Skin epidermis (tissue), 12 donors: ENCODE measurements around the gene RHEBL1.
A peak's percentile ranks its signal among the peaks of the same experiment; 100 is the strongest.

Source experiments
- H3K27ac ChIP-seq, 21 experiments: fragments of 200-600 bp; sonication (generic) in 11 of 21; one replicate each; pipeline ENCODE4 v1.5.0; 2020; ENCODE audit warnings: mild to moderate bottlenecking in 3 of 21, inconsistent platforms in 2 of 21, moderate library complexity in 2 of 21
- H3K4me3 ChIP-seq, 7 experiments: fragments of 200-600 bp; sonication (generic) in 2 of 7; one replicate each; pipeline ENCODE4 v1.5.0; 2020; ENCODE audit warnings: inconsistent platforms in 2 of 7, mild to moderate bottlenecking in 2 of 7, moderate library complexity in 1 of 7

Gene RHEBL1

DNA sequence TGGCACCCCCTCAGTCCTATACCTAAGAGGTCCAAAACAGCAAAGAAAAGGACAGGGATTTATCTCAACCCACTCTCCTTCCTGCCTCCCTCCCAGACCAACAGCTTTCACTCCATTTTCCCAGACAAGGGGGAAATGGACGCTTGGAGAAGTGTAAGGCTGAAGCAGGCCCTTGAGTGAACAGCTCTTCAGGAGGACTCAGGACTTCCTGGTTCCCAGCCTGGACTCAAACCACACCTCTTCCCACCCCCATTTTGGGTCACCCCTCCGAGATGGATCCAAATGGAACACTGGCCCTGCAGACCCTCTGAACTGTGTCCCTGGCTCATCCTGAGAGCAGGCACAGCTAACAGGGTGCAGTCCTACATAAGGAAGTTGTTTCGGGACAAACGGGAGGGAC is 11.9 kb downstream of the RHEBL1 start:
- Histone ChIP-seq H3K27ac (peak overlapping the region in 16 of 21 experiments; percentile 9 to 100 (median 96)), H3K4me3 (peak overlapping the region; percentile 76 to 97 (median 93))

DNA sequence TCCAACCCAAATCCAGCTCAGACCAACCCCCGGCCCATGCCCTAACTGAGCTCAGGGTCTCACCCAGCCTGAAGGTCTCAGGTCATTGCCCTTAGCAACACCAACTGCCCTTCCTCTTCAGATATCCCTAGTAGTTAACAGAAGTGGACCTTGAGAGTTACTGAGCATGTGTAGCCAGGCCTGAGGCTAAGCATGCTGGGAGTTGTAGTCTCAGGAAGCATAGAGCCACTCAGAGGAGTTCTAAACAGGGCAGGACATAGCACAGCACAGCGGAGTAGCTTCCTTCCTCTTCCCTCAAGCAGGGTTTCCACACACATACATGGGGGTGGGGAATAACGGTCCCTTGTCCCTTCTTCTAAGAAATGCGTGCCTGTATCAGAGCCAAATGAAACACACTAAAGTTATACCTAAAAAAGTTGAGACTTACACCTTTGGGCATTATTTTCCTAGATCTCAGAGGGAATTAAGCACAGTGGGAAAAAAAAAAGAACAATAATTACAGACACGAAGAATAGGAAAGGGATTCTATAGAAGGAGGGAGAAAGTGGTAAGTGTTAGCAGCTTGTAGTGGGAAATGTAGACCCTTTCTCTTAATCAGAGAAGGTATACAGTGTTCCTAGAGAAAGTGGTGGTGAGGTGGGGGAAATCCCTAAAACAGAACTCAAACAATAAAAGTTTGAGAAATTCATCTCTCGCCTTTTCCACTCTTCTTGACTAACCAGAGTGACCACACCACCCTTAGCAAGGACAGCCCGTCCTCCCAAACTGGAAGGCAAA is 13.6 kb downstream of the RHEBL1 start:
- H3K27ac ChIP-seq, result peak overlapping the region in 10 of 21 experiments; percentile 5 to 100 (median 52)
- peak overlapping the region in 1 of 7 experiments; percentile 97 for H3K4me3 ChIP-seq

DNA sequence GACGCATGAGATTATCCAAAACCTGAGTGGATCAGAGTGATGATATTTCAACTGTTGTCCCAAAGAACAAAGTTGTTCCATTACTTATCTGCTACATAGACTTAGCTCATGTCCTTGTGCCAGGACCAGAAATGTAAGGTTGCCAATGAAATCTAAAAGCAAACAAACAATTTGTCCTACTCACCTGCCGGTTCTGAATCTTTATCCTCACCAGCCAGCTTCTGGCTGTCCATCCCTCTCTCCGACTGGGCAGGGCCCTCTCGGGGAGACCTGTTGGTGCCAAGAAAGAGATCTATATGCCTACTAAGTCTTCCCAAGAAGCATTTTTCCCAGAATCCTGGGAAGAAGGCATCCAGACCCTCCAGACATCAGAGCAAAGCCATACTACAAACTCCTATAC is 14.7 kb downstream of the RHEBL1 start:
- H3K27ac ChIP-seq, result no peak overlapping the region

DNA sequence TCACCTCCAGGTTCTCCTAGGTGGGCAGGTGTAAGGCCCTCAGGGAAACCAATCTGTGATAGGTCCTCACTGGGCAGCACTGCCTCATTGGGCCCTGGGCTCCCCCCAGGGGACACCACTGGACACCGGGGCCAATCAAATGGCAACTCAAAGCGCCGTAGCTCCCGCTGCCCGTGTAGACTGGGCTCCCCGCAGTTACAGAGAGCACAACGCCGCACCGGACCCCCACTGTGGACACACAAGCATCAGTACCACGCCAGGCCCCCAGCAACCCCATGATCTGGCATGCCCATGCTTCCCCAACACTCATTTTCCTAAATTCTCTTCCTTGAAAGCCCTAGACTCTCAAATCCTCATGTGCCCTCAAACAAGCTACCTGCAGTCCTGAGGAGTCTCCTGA is 15.3 kb downstream of the RHEBL1 start:
- no peak overlapping the region for H3K4me3 ChIP-seq
- no peak overlapping the region for H3K27ac ChIP-seq

More for the DNA sequence above, 14.7 kb downstream of the RHEBL1 start:
- H3K4me3 ChIP-seq, result no peak overlapping the region

DNA sequence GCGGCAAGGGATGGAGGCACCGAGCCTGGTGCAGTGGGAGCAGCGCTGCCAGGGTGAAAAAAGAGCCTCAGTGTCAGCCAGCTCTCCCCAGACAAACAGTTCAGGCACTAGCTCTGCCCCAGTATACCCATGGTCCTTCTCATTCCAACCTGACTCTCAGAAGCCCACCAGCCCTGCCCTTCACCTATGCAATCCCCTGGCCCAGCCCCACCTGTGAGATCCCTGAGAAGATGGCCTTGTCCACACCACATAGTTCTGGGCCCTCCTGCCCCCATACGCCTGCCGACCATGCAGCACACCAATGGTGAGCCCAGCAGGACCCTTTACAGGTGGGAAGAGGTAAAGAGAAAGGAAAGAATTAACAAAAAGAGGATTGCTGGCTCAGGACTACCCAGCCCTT is 15.7 kb downstream of the RHEBL1 start:
- Histone ChIP-seq H3K27ac (no peak overlapping the region), H3K4me3 (no peak overlapping the region)

DNA sequence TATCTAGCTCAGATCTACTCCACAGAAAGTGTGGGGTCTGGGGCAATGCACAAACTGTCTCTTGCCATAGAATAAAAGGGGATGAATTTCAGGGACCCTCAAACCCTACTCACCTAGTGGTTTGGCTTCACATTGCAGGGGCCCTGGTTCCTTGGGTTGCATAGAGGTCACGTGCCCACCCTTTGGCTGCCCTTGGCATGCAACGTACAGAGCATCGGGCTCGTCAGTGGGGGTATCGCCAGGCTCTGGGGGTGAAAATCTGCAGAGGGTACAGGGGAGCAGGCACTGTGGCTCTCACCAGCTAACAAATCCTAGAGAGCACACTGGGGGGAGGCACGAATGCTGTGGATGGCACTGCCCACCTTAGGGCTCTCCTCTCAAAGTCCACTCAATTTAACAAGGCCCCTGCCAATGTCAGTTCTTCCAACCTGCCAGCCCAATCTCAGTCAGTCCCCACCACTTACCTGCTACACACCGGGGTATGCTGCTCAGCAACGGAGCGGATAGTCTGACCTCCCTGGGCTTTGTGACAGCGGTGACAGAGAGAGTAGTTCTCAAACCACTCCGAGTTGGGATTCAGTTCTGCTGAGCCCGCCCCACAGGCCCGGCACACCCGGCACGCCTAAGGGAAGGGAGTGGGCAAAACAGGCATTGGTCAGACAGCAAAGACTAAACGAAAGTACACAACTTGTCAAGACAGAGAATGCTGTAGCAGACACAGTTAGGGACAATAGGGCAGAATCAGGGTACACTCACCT is 17.1 kb downstream of the RHEBL1 start:
- Histone ChIP-seq H3K4me3 (no peak overlapping the region), H3K27ac (no peak overlapping the region)

DNA sequence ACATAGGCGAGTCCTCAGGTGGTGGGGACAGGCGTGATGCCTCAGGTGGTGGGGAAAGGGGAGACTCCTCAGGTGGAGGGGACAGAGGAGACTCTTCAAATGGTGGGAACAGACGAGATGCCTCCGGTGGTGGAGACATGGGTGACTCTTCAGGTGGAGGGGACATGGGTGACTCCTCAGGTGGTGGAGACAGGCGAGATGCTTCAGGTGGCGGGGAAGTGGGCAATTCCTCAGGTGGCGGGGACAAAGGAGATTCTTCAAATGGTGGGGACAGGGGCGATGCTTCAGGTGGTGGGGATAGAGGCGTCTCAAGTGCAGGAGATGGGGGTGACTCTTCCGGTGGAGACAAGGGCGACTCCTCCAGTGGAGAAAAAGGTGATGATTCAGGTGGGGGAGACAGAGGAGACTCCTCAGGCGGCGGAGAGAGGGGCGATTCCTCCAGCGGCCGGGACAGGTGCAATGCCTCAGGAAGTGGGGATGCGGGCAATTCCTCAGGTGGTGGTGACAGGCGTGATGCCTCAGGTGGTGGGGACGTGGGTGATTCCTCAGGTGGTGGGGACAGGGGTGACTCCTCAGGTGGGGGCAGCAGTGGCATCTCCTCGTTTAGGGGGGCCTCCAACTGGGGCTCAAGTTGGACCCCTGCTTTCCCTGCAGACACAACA is 17.9 kb downstream of the RHEBL1 start:
- Histone ChIP-seq H3K27ac (no peak overlapping the region), H3K4me3 (no peak overlapping the region)

DNA sequence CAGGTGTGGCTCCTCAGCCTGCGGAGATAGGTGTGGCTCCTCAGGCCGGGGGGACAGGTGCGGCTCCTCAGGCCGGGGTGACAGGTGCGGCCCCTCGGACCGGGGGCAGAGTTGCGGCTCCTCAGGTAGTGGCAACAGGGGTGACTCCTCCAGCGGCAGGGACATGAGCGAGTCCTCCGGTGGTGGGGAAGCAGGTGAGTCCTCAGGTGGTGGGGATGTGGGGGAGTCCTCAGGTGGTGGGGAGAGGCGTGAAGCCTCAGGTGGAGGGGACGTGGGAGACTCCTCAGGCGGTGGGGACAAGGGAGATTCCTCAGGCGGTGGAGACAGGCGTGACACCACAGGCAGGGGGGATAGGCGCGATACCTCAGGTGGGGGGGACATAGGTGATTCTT is 18.4 kb downstream of the RHEBL1 start:
- Histone ChIP-seq H3K4me3 (no peak overlapping the region), H3K27ac (no peak overlapping the region)

DNA sequence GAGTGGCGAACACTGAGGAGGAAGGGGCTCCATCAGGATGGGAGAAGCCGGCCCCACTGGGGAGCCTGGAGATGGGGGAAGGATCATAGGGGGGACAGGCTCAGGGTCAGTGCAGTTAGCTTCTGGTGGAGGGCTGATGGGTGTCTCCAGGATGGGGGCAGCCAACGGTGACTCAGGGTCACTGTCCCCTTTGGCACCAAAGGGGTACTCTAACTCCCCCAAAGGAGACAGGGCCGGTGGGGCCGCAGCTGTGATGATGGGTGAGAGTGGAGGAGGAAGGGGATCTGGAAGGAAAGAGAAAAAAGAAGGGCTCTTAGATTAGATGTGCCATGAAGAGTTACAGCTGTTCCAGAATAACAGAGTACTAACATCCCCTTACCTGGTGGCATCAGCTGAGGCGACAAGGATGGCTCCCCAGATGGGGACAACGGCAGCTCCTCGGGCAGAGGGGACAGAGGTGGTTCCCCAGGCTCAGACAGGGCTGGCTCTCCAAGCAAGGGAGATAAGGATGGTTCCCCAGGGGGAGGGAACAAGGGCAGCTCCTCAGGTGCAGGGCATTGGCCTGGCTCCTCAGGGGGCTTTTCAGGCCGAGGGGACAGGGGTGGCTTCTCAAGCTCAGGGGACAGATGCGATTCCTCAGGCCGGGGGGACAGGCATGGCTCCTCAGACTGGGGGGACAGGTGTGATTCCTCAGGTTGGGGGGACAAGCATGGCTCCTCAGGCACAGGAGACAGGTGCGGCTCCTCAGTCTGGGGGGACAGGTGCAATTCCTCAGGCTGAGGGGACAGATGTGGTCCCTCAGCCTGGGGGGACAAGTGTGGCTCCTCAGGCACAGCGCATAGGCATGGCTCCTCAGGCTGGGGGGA is 19.0 kb downstream of the RHEBL1 start:
- Histone ChIP-seq H3K27ac (no peak overlapping the region), H3K4me3 (no peak overlapping the region)

DNA sequence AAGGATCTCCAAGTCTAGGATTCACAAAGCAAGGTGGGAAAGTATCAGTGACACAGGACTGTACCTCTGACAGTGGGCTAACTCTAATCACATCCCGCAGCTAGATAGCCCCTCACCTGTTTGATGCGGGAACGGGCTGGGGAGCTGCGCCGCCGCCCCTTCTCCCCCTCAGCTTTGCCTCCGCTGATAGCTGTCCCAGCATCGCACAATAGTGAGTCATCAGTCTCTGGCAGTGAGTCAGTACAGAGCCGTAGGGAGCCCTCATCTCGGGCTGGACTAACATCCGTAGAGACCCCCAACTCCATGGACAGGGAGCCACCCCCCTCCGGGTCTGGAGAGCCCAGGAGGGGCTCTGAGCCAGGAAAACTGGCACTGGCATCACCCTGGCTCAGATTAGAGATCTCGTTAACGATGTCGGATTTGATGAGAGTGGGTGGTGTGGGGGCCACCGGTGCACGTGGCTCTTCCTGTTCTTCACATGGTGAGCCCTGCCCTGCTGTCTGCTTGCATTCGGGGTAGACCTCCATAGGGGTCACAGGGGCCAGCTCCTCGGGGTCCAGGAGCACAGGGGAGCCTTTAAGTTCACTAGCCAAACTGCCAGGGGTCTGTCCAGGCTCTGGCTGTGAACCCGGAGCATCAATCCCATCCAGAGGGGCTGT is 20.1 kb downstream of the RHEBL1 start:
- Histone ChIP-seq H3K27ac (peak overlapping the region in 1 of 21 experiments; percentile 5), H3K4me3 (no peak overlapping the region)

DNA sequence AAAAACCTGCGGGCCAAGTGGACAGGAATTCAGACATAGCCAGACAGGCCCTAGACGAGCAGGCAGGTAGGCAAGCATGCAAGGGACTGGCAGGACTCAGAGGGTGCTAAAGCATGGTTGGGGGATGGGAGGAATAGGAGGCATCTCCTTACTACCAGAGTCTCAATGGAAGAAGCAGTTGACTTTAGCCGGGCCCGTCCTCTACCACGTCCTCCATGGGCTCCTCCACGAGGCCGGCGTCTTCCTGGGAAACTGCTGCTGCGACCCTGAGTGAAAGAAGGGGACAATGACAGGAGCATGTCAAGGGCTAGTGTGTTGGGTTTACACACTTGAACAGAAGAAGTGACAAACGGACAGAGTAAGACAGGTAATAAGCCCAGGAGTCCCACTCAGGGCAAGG is 20.8 kb downstream of the RHEBL1 start:
- Histone ChIP-seq H3K4me3 (no peak overlapping the region), H3K27ac (no peak overlapping the region)

DNA sequence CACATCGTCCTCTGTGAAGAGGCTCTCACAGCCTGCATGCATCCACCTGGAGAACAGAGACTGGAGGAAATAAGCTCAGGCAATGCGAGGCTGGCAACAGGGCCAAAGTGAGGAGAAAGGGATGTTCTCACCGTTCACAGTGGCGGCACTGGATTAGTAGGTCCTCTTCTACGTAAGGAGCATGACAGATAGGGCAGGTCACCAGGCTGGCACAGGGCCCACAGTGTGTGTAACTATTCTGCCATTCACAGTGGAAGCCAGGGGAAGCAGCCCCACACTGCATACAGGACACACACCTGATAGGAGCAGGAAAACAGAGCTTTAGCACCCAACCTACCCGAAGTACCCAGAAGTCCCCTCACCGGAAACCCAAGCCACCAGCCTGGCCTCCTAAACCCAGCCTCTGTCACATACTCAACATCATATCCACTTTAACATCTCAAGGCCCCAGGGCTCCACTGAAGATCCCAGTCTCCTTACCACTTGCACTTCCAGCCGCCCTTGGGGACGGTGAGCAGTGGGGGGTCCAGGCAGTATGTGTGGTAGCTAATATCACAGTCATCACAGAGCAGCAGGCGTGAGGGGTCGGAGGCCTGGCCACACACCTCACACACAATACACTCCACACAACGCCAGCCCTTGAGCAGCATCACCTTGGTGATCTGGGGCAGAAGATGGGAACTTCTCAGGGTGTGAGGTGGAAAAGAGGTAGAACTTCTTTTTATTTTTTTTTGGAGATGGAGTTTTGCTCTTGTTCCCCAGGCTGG is 23.5 kb downstream of the RHEBL1 start:
- Histone ChIP-seq H3K4me3 (no peak overlapping the region), H3K27ac (no peak overlapping the region)

DNA sequence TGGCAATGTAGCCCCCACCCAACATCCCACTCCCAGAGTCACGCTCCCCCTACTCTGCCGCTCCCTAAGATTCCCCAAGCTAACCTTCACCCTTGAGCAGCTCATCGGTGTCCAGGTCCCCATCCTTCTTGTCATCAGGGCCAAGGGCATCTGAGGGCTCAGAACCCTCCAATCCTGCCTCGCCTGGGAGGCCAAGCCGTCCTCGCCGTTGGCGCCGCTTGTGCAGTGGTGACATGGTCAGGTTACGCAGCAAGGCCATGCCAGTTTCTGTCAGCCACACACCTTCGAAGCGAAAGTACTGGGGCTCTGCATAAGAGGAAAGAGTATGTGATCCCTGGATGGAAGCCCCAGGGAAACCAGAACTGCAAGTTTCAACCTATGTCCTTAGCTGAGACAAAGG is 25.1 kb downstream of the RHEBL1 start:
- no peak overlapping the region for H3K27ac ChIP-seq
- H3K4me3 ChIP-seq, result no peak overlapping the region

DNA sequence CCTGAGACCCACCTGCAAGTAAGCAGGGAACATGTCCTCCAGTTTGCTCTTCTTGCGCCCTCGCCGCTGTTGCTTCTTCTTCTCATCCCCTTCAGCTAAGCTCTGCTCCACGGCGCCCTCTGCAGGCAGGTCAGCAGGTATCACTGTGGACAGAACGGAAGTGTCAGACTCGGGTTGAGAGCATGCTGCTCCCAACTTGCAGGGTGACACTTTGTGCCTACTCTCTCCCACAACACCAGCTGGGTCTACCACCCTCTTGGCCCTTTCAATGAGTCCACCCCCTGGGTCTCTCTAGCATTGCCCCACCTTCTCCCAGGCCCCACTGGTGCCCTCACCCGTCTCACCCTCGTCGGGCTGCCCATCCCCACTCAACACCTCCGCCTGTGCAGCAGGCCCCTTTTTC is 25.9 kb downstream of the RHEBL1 start:
- H3K27ac ChIP-seq, result no peak overlapping the region
- no peak overlapping the region for H3K4me3 ChIP-seq

DNA sequence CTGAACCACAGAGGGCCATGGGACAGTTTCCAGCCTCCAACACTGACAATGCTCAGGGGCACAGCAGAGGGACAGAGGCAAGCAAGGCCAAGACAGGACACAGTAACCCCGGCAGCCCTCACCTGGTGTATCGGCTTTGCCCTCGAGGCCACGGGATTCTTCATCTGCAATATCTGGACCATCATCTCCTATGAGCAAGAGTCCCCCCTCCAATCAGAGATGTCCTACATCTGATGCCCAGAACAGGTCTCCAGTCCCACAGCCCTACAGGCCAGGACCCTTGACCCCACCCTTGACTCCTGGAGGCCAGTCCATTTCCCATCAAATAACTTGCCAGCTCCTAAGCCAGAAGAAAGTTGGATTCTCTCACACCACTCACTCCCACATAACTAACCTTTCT is 26.5 kb downstream of the RHEBL1 start:
- Histone ChIP-seq H3K27ac (no peak overlapping the region), H3K4me3 (no peak overlapping the region)

DNA sequence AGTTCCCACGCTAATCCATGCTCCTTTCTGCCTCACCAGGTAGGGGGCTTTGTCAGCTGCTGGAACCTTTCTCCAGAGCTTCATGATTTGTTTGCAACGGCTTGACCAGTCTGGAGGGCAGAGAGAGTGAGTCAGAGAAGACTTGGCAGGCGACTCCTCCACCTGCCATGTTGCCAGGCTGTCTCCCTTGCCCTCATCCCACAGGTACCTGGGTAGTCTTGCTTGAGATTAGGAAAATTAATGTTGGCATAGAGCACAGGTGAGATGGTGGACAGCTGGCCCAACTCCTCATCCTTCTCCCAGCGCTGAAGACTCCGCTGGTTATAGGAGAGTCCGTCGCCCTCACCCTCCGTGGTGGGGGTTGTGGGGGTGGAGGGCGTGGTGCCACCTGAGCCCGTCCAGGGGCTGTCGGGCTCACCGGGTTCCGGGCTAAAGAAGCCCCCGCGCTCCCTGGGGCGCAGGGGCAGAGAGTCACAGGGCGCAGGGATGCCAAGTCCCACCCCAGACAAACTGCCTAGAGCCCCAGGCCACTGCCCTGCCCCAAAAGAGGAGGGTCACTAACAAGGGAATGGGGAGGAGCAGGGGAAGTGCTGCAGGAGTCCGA is 27.8 kb downstream of the RHEBL1 start:
- no peak overlapping the region for H3K4me3 ChIP-seq
- no peak overlapping the region for H3K27ac ChIP-seq

DNA sequence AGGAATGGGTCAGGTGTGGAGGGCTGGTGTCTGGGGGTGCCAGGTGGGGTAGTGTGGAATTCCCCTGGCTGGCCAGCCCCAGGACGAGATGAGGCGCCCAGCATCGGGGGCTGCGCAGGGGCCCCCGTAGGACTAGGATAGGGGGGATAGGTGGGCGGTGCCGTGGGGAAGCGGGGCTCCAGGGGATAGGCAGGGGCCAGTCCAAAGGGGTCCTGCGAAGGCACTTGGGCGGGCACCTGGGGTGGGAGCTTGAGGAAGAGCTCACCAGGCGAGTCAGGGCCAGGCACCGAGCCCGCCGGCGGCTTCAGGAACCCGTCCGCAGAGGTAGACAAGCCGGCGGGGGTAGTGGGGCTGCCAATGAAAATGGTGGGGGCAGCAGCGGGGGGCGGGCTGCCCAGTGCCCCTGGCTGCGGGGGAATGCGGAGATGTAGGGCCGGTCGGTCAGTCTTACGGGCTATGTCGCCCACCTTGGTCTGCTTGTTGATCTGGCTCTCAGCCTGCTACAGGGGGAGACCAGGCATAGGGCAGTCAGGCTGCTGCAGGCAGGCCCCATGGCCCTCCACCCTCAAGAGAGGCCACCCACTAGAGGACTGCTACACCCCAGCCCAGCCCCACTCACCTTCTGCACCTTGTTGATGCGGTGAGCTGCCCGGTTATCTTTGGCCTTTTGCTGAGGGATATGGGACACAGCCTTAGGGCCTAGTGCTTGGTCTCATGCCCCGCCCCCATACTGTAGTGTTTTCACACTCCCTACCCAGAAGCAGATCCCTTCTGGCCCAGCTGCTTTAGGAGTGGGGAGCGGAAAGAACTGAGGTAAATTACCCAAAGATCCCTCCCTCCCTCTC is 28.5 kb downstream of the RHEBL1 start:
- no peak overlapping the region for H3K27ac ChIP-seq
- no peak overlapping the region for H3K4me3 ChIP-seq
